Activated T-cell treated with anti-CD3 and anti-CD28 coated beads, Interleukin-2, amount 50 U/mL, for 1 hour (primary cell): ENCODE results near the gene AFF2.

Source experiments
- DNase-seq: peaks from one replicate; pipeline ENCODE4 v3.0.0-alpha.2; 2020

Gene AFF2

DNA sequence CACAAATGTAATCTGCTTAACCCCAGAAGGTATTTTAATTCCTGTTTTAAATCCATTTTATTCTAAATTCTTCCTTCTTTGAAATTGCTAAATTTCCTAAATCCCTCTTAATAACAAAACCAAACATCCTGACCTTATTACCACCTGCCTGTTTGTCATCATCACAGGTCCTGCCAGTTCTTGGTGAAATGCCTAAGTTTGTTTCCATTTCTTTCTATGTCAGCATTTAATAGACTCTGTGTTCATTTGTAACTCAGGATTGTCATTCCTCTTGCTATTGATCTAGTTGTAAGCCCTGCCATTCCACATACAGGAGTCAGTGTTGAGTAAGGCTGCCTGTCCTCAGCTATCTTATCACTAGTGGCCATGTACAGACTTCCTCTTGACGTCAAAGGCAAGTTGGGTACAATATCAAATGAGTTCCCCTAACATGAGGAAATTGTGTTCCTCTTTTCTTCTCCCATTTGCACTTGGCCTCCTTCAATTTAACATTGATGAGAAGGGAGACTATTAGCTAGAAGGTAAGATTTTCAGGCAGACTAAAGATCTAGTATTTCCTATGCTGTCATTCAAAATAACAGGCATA lies 440.1 kb downstream of the AFF2 start:
- no peak for DNase-seq

GRCh38 chrX:148942754-148943153 lies 442.3 kb downstream of the AFF2 start:
- no peak for DNase-seq

- DNase-seq = no peak
Measured at GRCh38 chrX:148947399-148947975, 447.1 kb downstream of the AFF2 start.

DNA sequence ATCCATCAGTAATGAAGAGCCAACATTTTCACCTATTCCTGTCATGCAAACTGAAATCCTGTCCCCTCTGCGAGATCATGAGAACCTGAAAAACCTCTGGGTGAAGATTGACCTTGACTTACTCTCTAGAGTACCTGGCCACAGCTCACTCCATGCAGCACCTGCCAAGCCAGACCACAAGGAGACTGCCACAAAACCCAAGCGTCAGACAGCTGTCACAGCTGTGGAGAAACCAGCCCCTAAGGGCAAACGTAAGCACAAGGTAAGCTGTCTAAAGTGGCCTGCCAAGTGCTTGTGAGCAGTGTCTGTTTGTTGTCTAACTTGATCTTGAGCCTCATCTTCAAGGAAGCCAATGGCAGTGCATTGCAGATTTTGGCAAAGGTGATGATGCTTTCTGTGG lies 455.9 kb downstream of the AFF2 start:
- no peak for DNase-seq

DNA sequence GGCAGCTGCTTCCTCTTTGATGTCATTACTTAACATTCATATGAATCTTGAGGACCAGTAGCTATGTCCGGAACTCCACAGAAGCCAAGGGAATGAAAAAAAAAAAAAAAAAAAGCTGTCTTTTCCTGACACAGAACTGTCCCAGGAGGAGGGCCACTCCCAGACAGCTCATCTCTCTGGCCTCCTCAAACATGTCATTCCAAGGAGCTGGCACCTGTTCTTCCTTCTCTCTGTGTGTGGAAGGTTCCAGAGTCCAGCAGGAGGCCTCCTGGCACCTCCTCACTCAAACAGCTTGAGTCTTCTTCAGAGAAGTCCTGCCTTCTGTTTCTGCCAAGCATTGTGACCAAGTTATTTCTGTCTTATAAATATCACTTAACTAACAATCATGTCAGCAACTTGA lies 458.5 kb downstream of the AFF2 start:
- no peak for DNase-seq

- DNase-seq = no peak
Measured at GRCh38 chrX:148960060-148960459, 459.6 kb downstream of the AFF2 start.

GRCh38 chrX:148961985-148962384 lies 461.6 kb downstream of the AFF2 start:
- no peak for DNase-seq

- no peak for DNase-seq
Measured at GRCh38 chrX:148976571-148977400, 476.4 kb downstream of the AFF2 start.

- DNase-seq = no peak
Measured at GRCh38 chrX:148979786-148980185, 479.4 kb downstream of the AFF2 start.

GRCh38 chrX:148984238-148984637 lies 483.8 kb downstream of the AFF2 start:
- DNase-seq = no peak

DNA sequence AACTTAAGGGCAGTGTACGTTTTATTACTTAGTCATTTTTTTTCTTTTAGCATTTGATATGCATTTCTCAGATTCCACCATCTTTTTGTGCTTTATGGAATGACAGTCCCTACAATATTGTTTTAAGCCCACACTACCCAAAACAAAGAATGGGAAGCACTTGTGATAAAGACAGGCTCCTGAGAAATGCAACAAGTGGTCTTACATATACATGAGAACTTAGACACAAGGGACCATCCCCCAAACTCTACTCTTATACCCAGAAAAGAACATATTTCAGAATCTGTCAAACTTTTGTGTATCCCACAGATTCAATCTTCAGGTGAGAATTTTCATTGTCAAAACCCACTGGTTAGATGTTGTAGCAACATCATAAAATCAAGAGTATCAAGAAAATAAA lies 491.1 kb downstream of the AFF2 start:
- DNase-seq = no peak

DNA sequence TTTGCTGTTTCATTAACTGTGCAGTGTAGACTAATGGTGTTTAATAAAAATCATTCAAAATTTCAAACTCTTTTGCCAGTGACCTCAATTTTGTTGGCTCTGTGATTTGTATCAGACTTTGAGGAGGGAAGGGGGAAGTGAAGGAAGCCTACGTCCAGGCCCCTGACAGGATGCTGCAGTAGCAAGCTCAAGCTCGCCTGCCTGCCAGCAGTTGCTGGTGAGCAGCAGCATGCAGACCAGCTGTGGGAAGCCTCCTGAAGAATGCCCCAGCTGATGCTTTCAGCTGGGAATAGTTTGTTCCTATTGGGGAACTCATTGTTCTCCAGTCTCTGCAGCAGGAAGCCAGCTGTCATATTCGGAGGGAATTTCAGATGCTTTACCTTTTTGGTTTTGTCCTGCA lies 495.2 kb downstream of the AFF2 start:
- DNase-seq = no peak

GRCh38 chrX:149002320-149002719 lies 501.9 kb downstream of the AFF2 start:
- DNase-seq = no peak

DNA sequence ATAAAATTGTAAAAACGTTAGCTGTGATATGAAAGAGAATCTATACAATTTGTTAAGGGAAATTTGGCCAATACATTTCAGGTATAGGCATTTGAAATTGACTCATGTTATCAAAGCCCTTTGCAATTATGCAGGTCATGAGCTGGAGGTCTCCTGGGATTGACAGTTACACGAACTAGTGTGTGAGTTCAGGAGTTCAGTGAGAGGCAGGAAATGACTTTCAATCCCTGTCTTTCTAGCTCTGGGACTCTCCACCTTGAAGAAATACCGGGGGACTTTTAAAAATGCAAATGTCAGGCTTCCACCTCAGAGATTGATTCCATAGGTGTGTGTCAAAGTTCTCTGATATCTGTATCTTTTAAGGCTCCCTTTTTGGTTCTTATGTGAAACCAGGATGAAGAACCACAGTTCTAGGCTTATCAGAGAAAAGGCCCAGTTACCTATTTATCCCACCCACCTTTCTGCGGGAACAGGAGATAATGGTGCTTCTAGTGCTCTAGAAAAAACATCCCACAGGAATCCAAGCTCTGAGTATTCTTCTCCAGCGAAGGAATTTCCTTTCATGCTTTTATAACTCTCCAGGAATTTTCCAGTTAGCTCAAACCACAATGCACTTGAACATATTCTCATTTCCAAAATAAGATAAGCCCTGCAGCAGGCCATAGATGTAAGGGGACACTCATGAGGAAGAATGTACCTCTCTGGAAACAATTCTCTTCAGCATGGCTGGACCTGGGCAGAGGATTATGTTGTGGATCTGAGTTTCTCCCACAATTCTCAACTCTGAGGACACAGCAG lies 503.6 kb downstream of the AFF2 start:
- no peak for DNase-seq

GRCh38 chrX:149004936-149005335 lies 504.5 kb downstream of the AFF2 start:
- no peak for DNase-seq

GRCh38 chrX:149006235-149006634 lies 505.8 kb downstream of the AFF2 start:
- DNase-seq = no peak

DNA sequence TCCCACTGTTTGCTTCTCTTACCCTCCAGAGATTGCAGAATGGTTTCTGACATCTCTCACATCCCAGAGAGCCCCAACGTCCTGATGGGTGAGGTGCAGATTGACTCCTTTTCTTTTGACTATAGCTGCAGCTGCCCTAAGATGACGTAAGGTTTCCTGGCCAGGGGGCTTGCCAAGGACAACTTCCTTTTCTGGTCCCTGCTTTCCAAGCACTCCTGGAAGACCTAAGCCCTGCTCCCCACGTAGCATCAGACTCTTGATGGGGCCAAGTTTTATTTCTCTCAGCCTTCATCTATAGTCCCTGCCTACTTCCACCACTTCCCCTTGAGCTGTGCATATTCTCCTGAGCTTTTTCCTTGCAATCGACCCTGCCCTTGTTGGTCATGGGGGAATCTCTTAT lies 507.0 kb downstream of the AFF2 start:
- DNase-seq = no peak

DNA sequence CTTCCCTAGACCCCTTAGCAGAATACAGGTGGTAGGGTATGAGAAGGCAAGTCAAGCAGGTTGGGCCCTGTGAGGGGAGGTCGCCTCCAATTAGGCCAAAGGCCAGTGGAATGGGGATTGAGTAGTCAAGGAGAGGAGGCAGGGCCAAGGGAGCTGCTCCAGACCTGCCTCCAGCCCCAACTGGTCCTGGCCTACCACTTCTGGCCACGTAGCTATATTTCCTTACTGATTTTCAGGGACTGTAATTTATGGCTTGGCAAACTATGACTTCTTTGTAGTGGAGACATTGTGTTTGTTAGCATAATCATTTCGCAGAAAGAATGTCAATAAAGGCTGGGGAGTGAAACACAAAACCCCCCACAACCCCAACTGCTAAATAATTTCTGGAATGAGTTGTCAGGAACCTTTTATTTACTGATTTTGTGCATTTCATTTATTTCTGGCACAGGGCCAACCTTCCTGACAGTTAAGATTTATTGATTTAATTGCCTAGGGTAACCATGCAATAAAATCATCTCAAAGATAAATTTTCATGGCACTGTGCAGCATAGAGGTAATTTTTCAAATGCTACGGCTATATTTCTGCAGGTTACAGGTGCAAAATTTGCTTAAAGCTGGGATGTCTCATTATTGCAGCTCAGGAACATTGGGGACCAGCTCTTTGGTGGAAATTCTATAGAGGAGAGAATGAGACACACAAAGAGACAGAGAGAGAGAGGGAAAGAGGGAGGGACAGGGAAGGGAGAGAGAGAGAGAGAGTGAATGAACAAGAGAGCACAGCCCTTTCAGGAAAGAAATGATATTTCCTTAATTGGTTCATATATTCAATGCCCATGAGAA lies 509.8 kb downstream of the AFF2 start:
- DNase-seq = no peak

GRCh38 chrX:149010853-149011224 lies 510.4 kb downstream of the AFF2 start:
- no peak for DNase-seq

GRCh38 chrX:149013081-149013480 lies 512.7 kb downstream of the AFF2 start:
- DNase-seq = no peak

GRCh38 chrX:149021159-149021558 lies 520.7 kb downstream of the AFF2 start:
- no peak for DNase-seq

DNA sequence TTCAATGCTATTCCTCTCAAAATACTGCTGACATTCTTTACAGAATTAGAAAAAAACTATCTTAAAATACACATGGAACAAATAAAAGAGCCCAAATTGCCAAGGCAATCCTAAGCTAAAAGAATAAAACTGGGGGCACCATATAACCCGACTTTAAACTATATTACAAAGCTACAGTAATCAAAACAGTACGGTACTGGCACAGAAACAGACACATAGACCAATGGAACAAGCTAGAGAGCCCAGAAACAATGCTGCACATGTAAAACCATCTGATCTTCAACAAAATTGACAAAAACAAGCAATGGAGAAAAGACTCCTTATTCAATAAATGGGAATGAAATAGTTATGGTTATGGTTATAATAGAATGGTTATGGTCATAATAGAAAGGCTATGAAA lies 522.1 kb downstream of the AFF2 start:
- no peak for DNase-seq

DNA sequence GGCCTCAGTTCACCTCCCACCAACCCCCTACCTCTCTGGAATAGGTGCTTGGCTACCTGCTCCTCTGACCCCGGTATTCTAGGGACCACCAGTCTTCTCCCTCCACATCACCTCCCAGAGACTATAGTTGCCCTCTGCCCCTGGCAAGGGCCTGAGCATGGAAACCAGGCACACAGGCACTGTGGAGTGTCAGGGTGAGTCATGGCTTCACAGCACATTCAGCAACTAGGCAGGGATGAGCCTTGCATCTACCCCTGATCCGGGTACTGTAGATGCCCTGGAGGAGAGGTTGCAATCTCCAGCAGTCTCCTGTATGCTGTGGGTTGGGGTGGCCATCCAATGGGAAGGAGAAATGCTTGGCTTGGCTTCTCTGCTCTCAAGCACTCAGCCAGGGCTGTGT lies 532.0 kb downstream of the AFF2 start:
- no peak for DNase-seq
